ENCODE measurements around the gene PKDREJ. TPM values are rescaled to one million over a fixed set of nuclear protein-coding genes. Genes with fewer than 3 reads are reported as not detected.
"Not testable (repeated sequence)": the region's sequence is repeated elsewhere in the genome, so short reads cannot be mapped to it uniquely, and the experiment has no call there.

The PKDREJ gene, protein sequence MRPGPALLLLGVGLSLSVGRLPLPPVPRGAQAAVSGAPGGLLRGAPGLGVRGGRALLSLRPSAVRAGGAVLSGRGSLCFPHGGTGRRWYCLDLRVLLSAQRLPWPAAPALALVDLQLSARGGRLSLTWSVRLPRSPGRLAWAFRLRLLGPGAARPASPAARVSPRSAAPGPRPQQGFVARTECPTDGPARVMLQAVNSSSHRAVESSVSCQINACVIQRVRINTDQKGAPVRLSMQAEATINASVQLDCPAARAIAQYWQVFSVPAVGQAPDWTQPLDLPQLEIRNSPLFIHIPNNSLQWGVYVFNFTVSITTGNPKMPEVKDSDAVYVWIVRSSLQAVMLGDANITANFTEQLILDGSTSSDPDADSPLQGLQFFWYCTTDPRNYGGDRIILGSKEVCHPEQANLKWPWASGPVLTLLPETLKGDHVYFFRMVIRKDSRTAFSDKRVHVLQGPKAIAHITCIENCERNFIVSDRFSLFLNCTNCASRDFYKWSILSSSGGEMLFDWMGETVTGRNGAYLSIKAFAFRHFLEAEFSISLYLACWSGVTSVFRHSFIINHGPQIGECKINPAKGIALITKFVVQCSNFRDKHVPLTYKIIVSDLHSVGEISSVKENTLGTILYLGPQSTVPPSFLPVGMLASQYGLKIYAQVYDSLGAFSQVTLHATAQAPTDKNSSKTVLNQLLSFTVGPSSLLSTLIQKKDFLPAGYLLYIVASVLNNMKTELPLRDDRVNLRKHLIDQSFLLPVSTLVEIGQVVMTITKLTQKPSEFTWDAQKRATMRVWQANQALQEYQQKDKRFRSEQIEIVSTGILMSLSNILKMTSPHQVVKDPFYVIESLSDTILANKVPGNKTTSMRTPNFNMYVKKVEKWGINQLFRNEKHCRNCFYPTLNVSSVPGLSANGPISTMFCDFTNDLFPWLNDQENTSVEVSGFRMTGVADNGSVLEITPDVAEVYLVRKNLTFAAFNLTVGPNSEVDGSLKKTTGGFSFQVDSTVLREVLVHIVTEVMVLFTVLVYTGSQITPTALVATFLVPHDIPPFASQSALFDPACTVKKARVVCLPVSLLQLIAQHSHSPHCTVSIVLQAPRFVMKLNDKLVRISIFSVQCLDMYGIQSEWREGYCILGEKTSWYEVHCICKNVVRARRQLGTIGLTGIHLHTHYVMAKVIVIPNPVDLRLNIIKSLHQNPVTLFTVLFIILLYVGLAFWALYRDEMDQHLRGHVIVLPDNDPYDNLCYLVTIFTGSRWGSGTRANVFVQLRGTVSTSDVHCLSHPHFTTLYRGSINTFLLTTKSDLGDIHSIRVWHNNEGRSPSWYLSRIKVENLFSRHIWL (N-terminal part only)
- total RNA-seq (2014; rRNA removed; shearing (Covaris generic)) = not detected in 2 replicates
- 0.04 TPM in 1 of 2 replicates, not detected in the other for polyA plus RNA-seq (2016; fragmentation: Nextera tagmentation; extraction: Ambion mirVana)

DNA sequence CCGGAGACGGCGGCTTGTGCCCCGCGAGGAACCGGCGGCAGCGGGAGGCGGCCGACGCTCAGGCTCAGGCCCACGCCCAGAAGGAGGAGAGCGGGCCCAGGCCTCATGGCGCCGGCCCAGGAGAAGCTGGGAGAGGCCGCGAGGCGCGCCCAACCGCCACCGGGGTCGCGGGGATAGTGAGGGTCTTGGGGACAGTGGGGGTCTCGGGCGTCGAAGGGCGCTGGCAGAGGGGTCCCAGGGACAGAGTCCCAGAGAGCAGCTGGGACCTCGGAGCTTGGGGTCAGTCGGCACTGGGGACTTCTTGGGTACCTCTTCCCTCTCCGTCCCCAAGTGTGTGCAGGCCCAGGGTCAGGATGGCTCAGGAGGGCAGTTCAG lies at the start of gene PKDREJ:
Gene PKDREJ, minus strand, starts transcription at position 128 of the 375 bp plus-strand sequence. Its CDS starts 21 bp downstream, at position 107.
- H3K79me2 ChIP-seq (ENCODE audit: insufficient read depth) = no peaks in the 10 kb centered on the region
- no peak within 1 kb of the TSS for H3K9ac ChIP-seq
- no peaks in the 10 kb centered on the region for H3K9me3 ChIP-seq (ENCODE audit: low read depth)
- H3K9me2 ChIP-seq (ENCODE audit: insufficient read depth) = no peaks in the 10 kb centered on the region
- in situ Hi-C loops (cut with MboI) = no loop called here
- no peak within 1 kb of the TSS for H3K27ac ChIP-seq
- H3K27me3 ChIP-seq (replicated peaks; ENCODE audit: insufficient read depth) = peaks cover 3% of the 10 kb centered on the region; the same call in 1 of the 2 replicates
- peak within 1 kb of the TSS; percentile 17 for H3K4me2 ChIP-seq (ENCODE audit: unreplicated experiment)
- H2AFZ ChIP-seq = peak within 1 kb of the TSS; percentile 56; the same call in 1 of the 2 replicates
- H3F3A ChIP-seq (ENCODE audit: insufficient read depth) = 0 out of 2 replicates have a peak, but pooled peaks cover 8% of the 10 kb centered on the region
- WGBS, 2 experiments (ENCODE audit: low coverage in 1 of 2, low lambda C conversion rate in 2 of 2, missing lambda C conversion rate in 2 of 2) = 27 to 40% methylated on average over 19 to 30 of the region's 30 CpGs
- no peaks in the 10 kb centered on the region for H4K20me1 ChIP-seq (ENCODE audit: insufficient read depth)
- H3K36me3 ChIP-seq (ENCODE audit: low read depth) = no peaks in the 10 kb centered on the region
- 0 out of 2 replicates have a peak, but pooled peaks cover 3% of the 10 kb centered on the region for H3K4me1 ChIP-seq (ENCODE audit: insufficient read depth)
- DNase-seq = no peak
- TF ChIP-seq EZH2phosphoT487 (IDR thresholded peaks at IDR 0.05; ENCODE audit: insufficient read depth, low read depth) = no peak
- TF ChIP-seq EZH2 (IDR thresholded peaks at IDR 0.05; ENCODE audit: insufficient read depth, poor library complexity, severe bottlenecking) = no peak
- peak within 1 kb of the TSS; percentile 35; the same call in 1 of the 2 replicates for H3K4me3 ChIP-seq

DNA sequence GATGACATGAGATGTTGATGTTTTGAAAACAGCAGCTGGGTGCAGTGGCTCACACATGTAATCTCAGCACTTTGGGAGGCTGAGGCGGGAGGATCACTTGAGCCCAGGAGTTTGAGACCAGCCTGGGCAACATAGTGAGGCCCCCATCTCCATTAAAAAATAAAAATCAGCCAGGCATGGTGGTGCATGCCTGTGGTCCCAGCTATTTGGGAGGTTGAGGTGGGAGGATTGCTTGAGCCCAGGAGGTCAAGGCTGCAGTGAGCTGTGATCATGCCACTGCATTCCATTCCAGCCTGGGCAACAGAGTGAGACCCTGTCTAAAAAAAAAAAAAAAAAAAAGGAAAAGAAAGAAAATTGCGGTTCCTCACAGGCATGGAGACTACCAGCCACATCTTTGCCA lies 49.7 kb upstream of the PKDREJ start:
- H3K9me3 ChIP-seq (ENCODE audit: low read depth); H3K4me1 ChIP-seq (ENCODE audit: insufficient read depth); H4K20me1 ChIP-seq (ENCODE audit: insufficient read depth); H3F3A ChIP-seq (ENCODE audit: insufficient read depth); H3K36me3 ChIP-seq (ENCODE audit: low read depth); H3K4me2 ChIP-seq (ENCODE audit: unreplicated experiment); H3K9me2 ChIP-seq (ENCODE audit: insufficient read depth); H3K27me3 ChIP-seq (replicated peaks; ENCODE audit: insufficient read depth); H3K9ac ChIP-seq; H2AFZ ChIP-seq; H3K27ac ChIP-seq; H3K4me3 ChIP-seq; DNase-seq: not testable (repeated sequence)
- in situ Hi-C loops (cut with MboI) = loop anchor here (5.0 to 10.0 kb wide), 2 partner anchors 191 to 328 kb away; no protein-coding TSS in a partner anchor
- WGBS, 2 experiments (ENCODE audit: low coverage in 1 of 2, low lambda C conversion rate in 2 of 2, missing lambda C conversion rate in 2 of 2) = 98 to 100% methylated on average over 2 of the region's 2 CpGs
- peaks cover 19% of the 10 kb centered on the region for H3K79me2 ChIP-seq (ENCODE audit: insufficient read depth)

DNA sequence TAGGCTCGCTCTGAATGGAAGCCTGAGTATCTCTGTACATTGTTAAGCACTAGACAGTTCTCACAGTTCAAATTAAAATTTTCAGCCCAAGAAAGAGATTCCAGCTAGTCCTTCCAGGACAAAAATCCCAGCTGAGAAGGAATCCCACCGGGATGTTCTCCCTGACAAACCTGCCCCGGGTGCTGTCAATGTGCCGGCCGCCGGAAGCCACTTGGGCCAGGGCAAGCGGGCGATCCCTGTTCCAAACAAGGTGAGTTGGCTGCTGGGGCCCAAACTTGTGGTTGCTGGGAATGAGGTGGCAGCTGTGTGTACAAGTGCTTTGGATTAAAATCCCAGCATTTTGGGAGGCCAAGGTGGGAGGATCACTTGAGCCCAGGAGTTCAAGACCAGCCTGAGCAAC lies 48.9 kb upstream of the PKDREJ start:
- WGBS, 2 experiments (ENCODE audit: low coverage in 1 of 2, low lambda C conversion rate in 2 of 2, missing lambda C conversion rate in 2 of 2) = 97 to 100% methylated on average over 8 of the region's 8 CpGs
- no peak overlapping the region for H3K4me3 ChIP-seq
- H3F3A ChIP-seq (ENCODE audit: insufficient read depth) = no peaks in the 10 kb centered on the region
- H3K9me2 ChIP-seq (ENCODE audit: insufficient read depth) = no peaks in the 10 kb centered on the region
- H3K79me2 ChIP-seq (ENCODE audit: insufficient read depth) = peaks cover 27% of the 10 kb centered on the region
- no peak overlapping the region for H3K4me2 ChIP-seq (ENCODE audit: unreplicated experiment)
- no peaks in the 10 kb centered on the region for H4K20me1 ChIP-seq (ENCODE audit: insufficient read depth)
- TF ChIP-seq EZH2phosphoT487 (IDR thresholded peaks at IDR 0.05; ENCODE audit: insufficient read depth, low read depth) (no peak), EZH2 (IDR thresholded peaks at IDR 0.05; ENCODE audit: insufficient read depth, poor library complexity, severe bottlenecking) (no peak)
- H3K9ac ChIP-seq = no peak overlapping the region
- no peak overlapping the region for H2AFZ ChIP-seq
- in situ Hi-C loops (cut with MboI) = loop anchor here (5.0 to 10.0 kb wide), 2 partner anchors 190 to 327 kb away; no protein-coding TSS in a partner anchor
- DNase-seq = no peak
- H3K27ac ChIP-seq = no peak overlapping the region
- no peaks in the 10 kb centered on the region for H3K36me3 ChIP-seq (ENCODE audit: low read depth)
- no peaks in the 10 kb centered on the region for H3K9me3 ChIP-seq (ENCODE audit: low read depth)
- H3K4me1 ChIP-seq (ENCODE audit: insufficient read depth) = no peaks in the 10 kb centered on the region
- H3K27me3 ChIP-seq (replicated peaks; ENCODE audit: insufficient read depth) = no peaks in the 10 kb centered on the region
